ENCODE data around the gene SORCS2.

Gene SORCS2

GRCh38 chr4:7609316-7609715 is 417.0 kb downstream of the SORCS2 start:
- DNase-seq, result no peak

DNA sequence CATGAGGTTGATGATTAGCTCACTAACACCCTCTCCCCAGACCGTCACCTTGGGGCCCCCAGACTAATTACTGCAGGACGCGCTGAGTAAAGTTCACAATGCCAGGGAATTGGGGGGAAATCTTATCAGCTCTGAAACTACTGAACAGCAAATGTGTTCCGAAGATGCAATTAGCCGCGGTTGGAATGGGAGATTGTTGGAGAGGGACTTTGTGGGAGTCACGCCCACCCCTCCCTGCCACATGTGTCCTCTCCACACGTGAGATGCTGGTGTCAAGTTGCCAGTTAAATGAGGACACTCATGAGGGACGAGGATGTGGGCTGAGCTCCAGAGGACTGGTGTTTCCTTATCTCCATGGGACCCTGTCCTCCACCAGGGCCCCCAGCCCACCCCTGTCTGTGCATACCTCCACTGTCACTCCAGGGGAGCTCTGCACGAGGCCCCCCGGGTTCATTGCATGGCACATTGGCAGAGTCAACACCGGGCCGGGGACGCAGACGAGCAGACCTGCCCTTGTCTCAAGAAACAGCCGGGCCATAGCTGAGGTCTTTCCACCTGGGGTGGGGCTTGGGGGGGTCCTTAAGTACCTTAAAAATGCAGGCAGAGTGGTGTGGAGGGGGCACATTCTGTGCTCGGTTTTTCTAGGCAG is 417.8 kb downstream of the SORCS2 start:
- no peak for DNase-seq

- no peak for DNase-seq
Observed at GRCh38 chr4:7610841-7611240, 418.5 kb downstream of the SORCS2 start.

- no peak for DNase-seq
Observed at GRCh38 chr4:7612311-7612897, 420.1 kb downstream of the SORCS2 start.

GRCh38 chr4:7614350-7614949 is 422.1 kb downstream of the SORCS2 start:
- no peak for DNase-seq

- no peak for DNase-seq
Observed at GRCh38 chr4:7616193-7616592, 423.9 kb downstream of the SORCS2 start.

DNA sequence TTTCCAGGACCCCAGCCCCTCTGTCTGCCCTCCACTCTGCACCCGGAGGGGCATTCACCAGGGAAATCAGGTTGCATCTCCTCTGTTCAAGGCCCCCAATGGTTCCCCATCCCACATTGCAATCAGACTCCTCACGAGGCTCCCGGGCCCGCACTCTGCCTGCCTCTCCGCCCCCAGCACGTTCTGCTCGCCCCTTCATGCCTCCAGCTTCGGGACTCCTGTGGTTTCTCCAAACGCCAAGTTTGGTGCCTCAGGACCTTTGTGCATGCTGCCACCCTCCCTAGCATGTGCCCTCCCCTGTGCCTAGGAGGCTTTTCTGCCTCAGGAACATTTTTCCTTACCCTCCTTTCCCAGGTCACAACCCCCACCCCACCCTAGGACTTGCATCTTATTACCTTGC is 426.0 kb downstream of the SORCS2 start:
- DNase-seq, result no peak

GRCh38 chr4:7620086-7620813 is 427.9 kb downstream of the SORCS2 start:
- no peak for DNase-seq

DNA sequence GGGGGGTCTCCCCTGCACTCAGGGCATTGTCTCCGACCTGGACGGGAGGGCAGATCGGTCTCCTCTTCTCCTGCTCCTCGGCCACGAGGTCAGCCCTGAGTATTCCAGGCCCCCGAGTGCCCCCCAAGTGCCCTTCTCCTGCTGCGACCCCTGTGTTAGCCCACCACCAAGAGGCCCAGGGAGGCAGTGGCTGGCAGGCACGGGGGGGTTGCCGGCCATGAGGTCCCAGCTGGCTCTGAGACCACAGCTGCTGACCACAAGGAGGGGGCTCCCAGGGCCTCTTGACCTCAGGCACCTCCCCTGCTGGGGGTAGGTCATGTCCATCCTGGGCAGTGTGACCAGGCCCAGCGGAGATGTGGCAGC is 428.5 kb downstream of the SORCS2 start:
- no peak for DNase-seq

GRCh38 chr4:7621252-7622035 is 429.1 kb downstream of the SORCS2 start:
- no peak for DNase-seq

GRCh38 chr4:7622371-7622770 is 430.0 kb downstream of the SORCS2 start:
- DNase-seq, result no peak

DNA sequence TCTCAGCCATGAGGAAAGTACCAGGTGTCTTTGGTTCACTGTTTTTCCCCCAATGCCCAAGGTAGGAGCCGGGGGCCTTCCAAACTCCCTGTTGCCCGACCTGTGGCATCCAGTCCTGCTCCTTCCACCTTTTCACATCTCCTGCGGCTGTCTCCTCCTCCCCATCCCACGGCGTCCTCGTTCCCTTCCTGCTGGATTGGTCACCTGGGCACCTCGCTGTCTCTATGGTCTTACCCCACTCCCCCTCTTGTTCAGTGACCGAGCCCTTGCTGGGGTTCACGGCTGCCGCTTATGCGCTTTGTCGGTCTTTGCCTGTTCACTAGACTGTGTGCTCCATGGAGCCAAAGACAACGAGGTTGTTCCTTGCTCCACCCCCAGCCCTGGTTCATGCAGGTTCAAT is 431.1 kb downstream of the SORCS2 start:
- DNase-seq, result no peak

DNA sequence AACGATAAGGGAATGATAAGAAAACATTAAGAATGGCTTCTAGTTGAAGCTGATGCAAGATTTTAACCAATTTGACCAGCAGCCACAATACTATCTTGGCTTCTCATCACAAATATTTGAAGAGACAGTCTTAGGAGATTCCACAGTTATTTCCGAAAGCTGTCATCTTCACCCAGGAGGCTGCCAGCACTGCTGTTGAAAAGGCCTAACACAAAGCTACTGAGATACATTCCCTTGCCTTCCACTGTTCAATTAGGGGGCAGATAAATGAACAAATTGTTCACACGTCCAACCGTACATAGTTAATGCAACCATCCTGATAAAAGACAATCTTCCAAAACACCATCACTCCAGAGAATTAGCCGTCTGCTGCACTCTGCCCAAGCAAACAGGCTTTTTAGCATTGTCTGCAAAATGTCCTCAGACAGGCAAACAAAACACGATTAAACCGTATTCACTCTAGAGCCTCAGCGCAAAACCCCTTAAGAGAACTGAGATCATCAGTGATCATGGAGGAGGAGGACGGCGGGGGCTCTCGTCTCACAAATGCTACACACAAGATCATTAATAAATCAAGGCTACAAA is 432.1 kb downstream of the SORCS2 start:
- no peak for DNase-seq

DNA sequence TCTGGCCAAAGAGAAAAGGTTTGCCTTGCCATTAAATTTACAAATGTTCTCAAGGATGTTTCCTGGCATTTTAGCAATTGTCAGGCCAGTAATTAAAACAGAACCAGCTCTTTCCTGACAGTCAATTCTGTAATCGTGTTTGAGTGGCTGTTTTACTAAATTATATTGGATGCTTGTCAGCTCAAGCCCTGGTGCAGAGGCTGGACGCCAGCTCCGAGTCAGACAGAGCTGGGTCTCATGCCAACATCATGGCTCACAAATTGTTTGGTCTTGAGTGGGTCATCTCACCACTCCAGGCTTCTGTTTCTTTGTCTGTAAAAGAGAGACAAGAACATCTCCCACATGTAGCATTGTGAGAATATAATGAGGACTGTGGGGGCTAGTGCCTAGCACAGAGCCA is 432.7 kb downstream of the SORCS2 start:
- DNase-seq, result no peak

- DNase-seq, result no peak
Observed at GRCh38 chr4:7626531-7626930, 434.2 kb downstream of the SORCS2 start.

GRCh38 chr4:7627251-7628250 is 435.2 kb downstream of the SORCS2 start:
- no peak for DNase-seq

DNA sequence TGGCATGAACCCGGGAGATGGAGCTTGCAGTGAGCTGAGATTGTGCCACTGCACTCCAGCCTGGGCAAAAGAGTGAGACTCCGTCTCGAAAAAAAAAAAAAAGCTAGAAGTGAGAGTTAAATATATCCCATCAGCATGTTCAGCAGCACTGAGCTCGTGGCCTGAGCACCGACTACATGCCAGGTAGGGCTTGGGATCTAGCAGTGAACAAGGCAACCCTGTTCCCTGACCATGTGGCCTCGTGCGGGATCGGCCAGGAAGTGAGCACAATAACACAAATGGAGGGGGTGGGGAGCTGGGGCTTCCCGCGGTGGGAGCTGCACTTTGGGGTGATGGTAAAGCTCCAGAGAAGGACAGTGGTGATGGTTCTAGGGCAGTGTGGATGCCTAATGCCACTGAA is 436.1 kb downstream of the SORCS2 start:
- no peak for DNase-seq

DNA sequence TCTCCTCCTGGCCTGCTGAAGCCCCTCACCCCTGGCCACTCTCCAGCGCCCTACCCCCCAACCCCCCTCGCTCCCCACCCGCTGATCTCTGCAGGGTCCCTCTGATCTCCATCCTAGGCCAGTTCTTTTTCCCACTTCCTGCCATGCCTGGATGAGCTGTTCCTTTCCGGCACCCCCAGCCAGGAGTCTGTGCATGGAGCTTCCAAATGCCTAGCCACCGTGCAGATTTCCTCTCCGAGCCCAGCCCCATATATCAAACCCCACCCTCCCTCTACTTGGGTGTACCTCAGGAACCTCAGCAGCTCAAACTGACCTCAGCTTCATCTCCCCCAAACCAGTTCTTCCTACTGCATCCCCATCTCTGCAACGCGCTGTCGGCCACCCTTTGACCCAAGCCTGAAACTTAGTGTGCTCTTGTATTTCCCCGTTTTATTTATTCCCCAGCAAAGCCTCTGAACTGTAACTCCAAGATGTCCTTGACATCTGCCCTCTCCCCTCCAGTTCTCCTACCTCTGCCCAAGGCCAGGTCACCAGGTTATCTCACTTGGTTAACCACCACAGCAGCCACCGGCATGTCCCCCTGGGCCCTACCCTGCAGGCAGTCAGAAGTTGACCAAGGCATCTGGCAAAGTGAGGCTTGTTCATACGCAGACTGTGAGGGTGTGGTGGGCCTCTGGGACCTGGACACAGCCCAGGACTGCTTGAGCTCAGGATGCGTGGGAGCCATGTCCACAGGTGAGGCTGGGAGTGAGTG is 437.3 kb downstream of the SORCS2 start:
- DNase-seq, result no peak

DNA sequence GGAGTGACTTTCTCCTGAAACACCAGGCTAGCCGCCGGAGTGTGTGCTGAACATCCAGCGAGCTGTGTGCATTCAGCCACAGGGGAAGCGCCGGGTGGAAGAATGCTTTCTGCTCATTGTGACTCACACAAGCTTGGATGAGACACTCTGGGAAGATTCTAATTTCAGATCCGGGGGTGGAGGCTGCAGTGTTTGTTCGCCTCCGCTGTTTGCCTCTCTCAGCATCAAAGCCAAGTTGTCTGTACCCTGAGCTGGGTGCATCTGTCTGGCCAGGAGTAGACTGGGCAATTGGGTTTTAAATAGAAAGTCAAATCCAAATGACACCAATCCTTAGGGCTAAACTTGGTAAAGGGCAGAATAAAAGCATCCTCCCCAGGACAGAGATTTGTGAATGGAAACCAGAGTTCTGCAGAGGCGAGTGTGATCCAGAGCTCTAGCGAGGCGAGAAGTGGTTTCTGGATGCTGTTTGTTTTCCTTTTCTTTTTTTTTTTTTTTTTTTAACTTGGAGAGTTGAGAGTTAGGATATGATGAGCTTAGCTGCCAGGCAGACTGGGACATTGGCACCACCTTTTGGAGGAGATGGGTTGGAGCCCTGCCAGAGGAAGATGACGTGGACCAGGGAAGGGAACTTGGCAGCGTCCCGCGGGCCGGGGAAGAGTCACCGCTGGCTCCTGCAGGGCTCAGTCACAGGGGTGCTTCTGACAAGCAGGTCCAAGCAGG is 438.4 kb downstream of the SORCS2 start:
- peak; percentile 15 for DNase-seq

Data from NCI-H2107 (cell line).